Activated T-helper 1 cell treated with anti-CD3 and anti-CD28 coated beads, Interleukin-2, amount 50 U/mL, for 16 hours (primary cell): ENCODE data around the gene LDHD.

ENCODE experiments used
- DNase-seq, 2 donors: peaks; one replicate each; pipeline ENCODE4 v3.0.0-alpha.2; 2020; ENCODE audit warnings: low read depth in 1 of 2, low spot score in 1 of 2

LDHD gene

GRCh38 chr16:75063549-75064088, 53.0 kb downstream of the LDHD start:
- DNase-seq: no peak

GRCh38 chr16:75062976-75063346, 53.6 kb downstream of the LDHD start:
- DNase-seq: no peak

GRCh38 chr16:75062135-75062975, 54.2 kb downstream of the LDHD start:
- no peak for DNase-seq
